ENCODE measurements around the gene UGT1A4. TPM values are rescaled to one million over a fixed set of nuclear protein-coding genes. Genes with fewer than 3 reads are reported as not detected.

UGT1A4 gene
- total RNA-seq, 1 experiment from 2014 or later: 0.12 TPM

DNA sequence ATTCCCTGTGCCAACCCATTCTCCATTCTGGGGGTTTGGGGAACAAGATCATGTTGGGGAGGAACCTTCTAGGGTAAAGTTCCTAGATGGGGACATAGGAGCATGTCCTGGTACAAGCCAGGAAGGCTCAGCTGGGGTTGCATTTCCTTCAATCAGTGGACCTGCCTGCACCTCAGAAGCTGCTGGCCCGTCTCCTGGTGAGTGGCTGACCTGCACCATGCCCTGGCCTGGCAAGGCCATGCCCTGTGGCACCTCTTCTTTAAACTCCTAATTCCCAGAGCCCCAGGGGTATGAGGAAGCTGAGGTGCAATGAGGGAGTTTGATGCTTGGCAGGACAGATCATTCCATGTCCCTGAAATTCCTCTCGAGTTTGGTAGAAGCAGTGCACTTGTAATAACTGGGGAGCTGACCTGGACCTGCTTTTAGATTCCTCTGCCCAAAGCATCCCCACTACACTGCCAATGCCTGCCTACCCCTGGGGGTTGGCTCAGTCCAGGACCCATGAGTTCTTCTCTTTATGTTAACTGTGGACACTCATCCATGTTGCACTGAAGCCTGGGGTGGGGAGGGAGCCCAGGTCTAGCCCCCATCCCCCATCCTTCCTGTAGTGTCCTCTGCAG lies 84.9 kb downstream of the UGT1A4 start:
- H3K27ac ChIP-seq (ENCODE audit: low read depth, low read length): no peak overlapping the region
- no peaks in the 10 kb centered on the region for H3K9me3 ChIP-seq (ENCODE audit: control insufficient read depth in 1 of 2, insufficient read depth in 1 of 2, low read depth in 1 of 2, low read length in 2 of 2)
- H3K4me1 ChIP-seq (ENCODE audit: control insufficient read depth in 1 of 2, insufficient read depth in 2 of 2, low read length in 2 of 2): peaks cover 5 to 9% of the 10 kb centered on the region in 2 experiments; a peak in 3 of 4 replicates
- no peaks in the 10 kb centered on the region for H3K36me3 ChIP-seq (ENCODE audit: control insufficient read depth in 1 of 2, insufficient read depth in 2 of 2, low read length in 2 of 2)
- ChIA-PET POLR2A (no interaction called here), CTCF (no interaction called here), RAD21 (ENCODE audit: low non-redundant PET in 1 of 2, low total read pairs in 2 of 2, uncharacterized antibody in 2 of 2, unreplicated experiment in 2 of 2) (no interaction called here)
- TF ChIP-seq EGR1 (IDR thresholded peaks at IDR 0.05; ENCODE audit: low read depth): no peak
- no peak for TF ChIP-seq ZNF274 (IDR thresholded peaks at IDR 0.05; ENCODE audit: low read depth, low read length)
- no peak for TF ChIP-seq EZH2phosphoT487 (IDR thresholded peaks at IDR 0.05; ENCODE audit: borderline replicate concordance)
- TF ChIP-seq SRF (IDR thresholded peaks at IDR 0.05; ENCODE audit: low read depth): no peak
- TF ChIP-seq TCF7L2 (IDR thresholded peaks at IDR 0.05; ENCODE audit: borderline replicate concordance, extremely low read depth, insufficient read depth, insufficient read length): no peak
- TF ChIP-seq SIN3A (IDR thresholded peaks at IDR 0.05; ENCODE audit: low read depth): no peak
- TF ChIP-seq YY1 (IDR thresholded peaks at IDR 0.05; ENCODE audit: extremely low read depth, insufficient replicate concordance, low read depth, low read length): no peak
- no peak for TF ChIP-seq ELF1 (IDR thresholded peaks at IDR 0.05; ENCODE audit: borderline replicate concordance, low read depth)
- no peak for TF ChIP-seq CBX3 (IDR thresholded peaks at IDR 0.05; ENCODE audit: low read depth)
- TF ChIP-seq CTCF (IDR thresholded peaks at IDR 0.05 in 2 of 3, conservative IDR thresholded peaks at IDR 0.05 in 1 of 3; ENCODE audit: borderline replicate concordance in 1 of 3, insufficient read depth in 1 of 3, low read depth in 2 of 3, low read length in 2 of 3): no peak
- TF ChIP-seq, protein P1, sequence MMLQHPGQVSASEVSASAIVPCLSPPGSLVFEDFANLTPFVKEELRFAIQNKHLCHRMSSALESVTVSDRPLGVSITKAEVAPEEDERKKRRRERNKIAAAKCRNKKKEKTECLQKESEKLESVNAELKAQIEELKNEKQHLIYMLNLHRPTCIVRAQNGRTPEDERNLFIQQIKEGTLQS (IDR thresholded peaks at IDR 0.05): no peak
- H2AFZ ChIP-seq (ENCODE audit: low read depth, low read length, poor library complexity, severe bottlenecking): no peak overlapping the region
- H3K9me2 ChIP-seq (ENCODE audit: insufficient read depth): no peaks in the 10 kb centered on the region
- no peak overlapping the region for H3K4me3 ChIP-seq (replicated peaks in 1 of 2; ENCODE audit: low read depth in 1 of 2, low read length in 2 of 2)
- no peak for ATAC-seq
- no peak for DNase-seq (ENCODE audit: low read depth, low spot score)
- intact Hi-C loops (cut with micrococcal nuclease): no loop called here
- H4K20me1 ChIP-seq (ENCODE audit: insufficient read depth): no peaks in the 10 kb centered on the region
- no peaks in the 10 kb centered on the region for H3K79me2 ChIP-seq (ENCODE audit: insufficient read depth, low read length)
- no peaks in the 10 kb centered on the region for H3K27me3 ChIP-seq (ENCODE audit: insufficient read depth, low read length)
- no peak overlapping the region for H3K9ac ChIP-seq (ENCODE audit: low read length)
- no TSS peak for BruUV-seq (replicated peaks)
- no peak overlapping the region for H3K4me2 ChIP-seq (ENCODE audit: low read length)

Data from HCT116 (cell line).